Stimulated activated CD4-positive, alpha-beta T cell treated with anti-CD3 and anti-CD28 coated beads, Interleukin-12 subunit alpha, Interleukin-12 subunit beta, amount 100 ng/mL, for 48 hours (primary cell): ENCODE results near the gene TMEM41B.

Experiments used
- DNase-seq, 3 donors: peaks; one replicate each; pipeline ENCODE4 v3.0.0-alpha.2; 2020; ENCODE audit warnings: low read depth in 2 of 3, low spot score in 1 of 3

The TMEM41B gene

GRCh38 chr11:9310485-9311090 is 3.8 kb downstream of the TMEM41B start:
- DNase-seq, result no peak

- no peak for DNase-seq
Observed at GRCh38 chr11:9304178-9304577, 10.2 kb downstream of the TMEM41B start.

- DNase-seq, result no peak
Observed at GRCh38 chr11:9302448-9302847, 11.9 kb downstream of the TMEM41B start.

GRCh38 chr11:9301720-9302119 is 12.7 kb downstream of the TMEM41B start:
- no peak for DNase-seq

- no peak for DNase-seq
Observed at GRCh38 chr11:9293646-9294045, 20.7 kb downstream of the TMEM41B start.

- DNase-seq, result no peak
Observed at GRCh38 chr11:9285850-9286587, 28.4 kb downstream of the TMEM41B start.

GRCh38 chr11:9280655-9281301 is 33.6 kb downstream of the TMEM41B start:
- DNase-seq, result peak; percentile 34 to 56 (median 44)

GRCh38 chr11:9277176-9277575 is 37.2 kb downstream of the TMEM41B start:
- DNase-seq, result no peak

GRCh38 chr11:9276571-9276970 is 37.8 kb downstream of the TMEM41B start:
- DNase-seq, result no peak

- no peak for DNase-seq
Observed at GRCh38 chr11:9274499-9275258, 39.7 kb downstream of the TMEM41B start.

GRCh38 chr11:9273376-9274336 is 40.7 kb downstream of the TMEM41B start:
- no peak for DNase-seq

GRCh38 chr11:9269492-9270013 is 44.8 kb downstream of the TMEM41B start:
- DNase-seq, result no peak

GRCh38 chr11:9267680-9268079 is 46.7 kb downstream of the TMEM41B start:
- no peak for DNase-seq

GRCh38 chr11:9266926-9267325 is 47.5 kb downstream of the TMEM41B start:
- DNase-seq, result no peak

GRCh38 chr11:9266132-9266736 is 48.2 kb downstream of the TMEM41B start:
- no peak for DNase-seq

- peak; percentile 23 to 53 (median 29) for DNase-seq
Observed at GRCh38 chr11:9265211-9266131, 48.9 kb downstream of the TMEM41B start, which contains the start of gene DENND5A. DENND5A (minus strand) TSS chr11:9265350; CDS start chr11:9265069, 281 bp downstream.

- peak in 2 of 3 donors; percentile 24 to 28 for DNase-seq
Observed at GRCh38 chr11:9264316-9265210, 49.8 kb downstream of the TMEM41B start.
